Measurements from ENCODE around the gene ANKS1B.
"Not testable (repeated sequence)": the region's sequence is repeated elsewhere in the genome, so short reads cannot be mapped to it uniquely, and the experiment has no call there.

ANKS1B gene
- 0.24 to 0.42 reads per million in 2 donors for total RNA-seq

GRCh38 chr12:99984271-99985128 is at the start of gene ANKS1B:
Gene ANKS1B (minus strand): TSS chr12:99984936. CDS start chr12:99984237, 699 bp downstream.
- no peak for DNase-seq

- DNase-seq: no peak
Measured at GRCh38 chr12:100031836-100032235, 47.1 kb upstream of the ANKS1B start.

- no peak for DNase-seq
Measured at GRCh38 chr12:100027671-100028070, 42.9 kb upstream of the ANKS1B start.

GRCh38 chr12:100026241-100026640 is 41.5 kb upstream of the ANKS1B start:
- DNase-seq: no peak

GRCh38 chr12:100024974-100025555 is 40.3 kb upstream of the ANKS1B start:
- DNase-seq: no peak

GRCh38 chr12:100020370-100020769 is 35.6 kb upstream of the ANKS1B start:
- no peak for DNase-seq

- no peak for DNase-seq
Measured at GRCh38 chr12:100017056-100017455, 32.3 kb upstream of the ANKS1B start.

GRCh38 chr12:100016304-100016703 is 31.6 kb upstream of the ANKS1B start:
- DNase-seq: not testable (repeated sequence)

GRCh38 chr12:100005846-100006245 is 21.1 kb upstream of the ANKS1B start:
- not testable (repeated sequence) for DNase-seq

GRCh38 chr12:99997806-99998205 is 13.1 kb upstream of the ANKS1B start:
- DNase-seq: no peak

- no peak for DNase-seq
Measured at GRCh38 chr12:99996095-99996494, 11.4 kb upstream of the ANKS1B start.

GRCh38 chr12:99985631-99986030 is 895 bp upstream of the ANKS1B start:
- no peak for DNase-seq

- DNase-seq: no peak
Measured at GRCh38 chr12:99985129-99985570, 414 bp upstream of the ANKS1B start.

GRCh38 chr12:99983456-99984258 is 1.1 kb downstream of the ANKS1B start:
- DNase-seq: no peak

GRCh38 chr12:99981639-99982190 is 3.0 kb downstream of the ANKS1B start:
- DNase-seq: no peak

- no peak for DNase-seq
Measured at GRCh38 chr12:99979471-99979870, 5.3 kb downstream of the ANKS1B start.

- no peak for DNase-seq
Measured at GRCh38 chr12:99978152-99978551, 6.6 kb downstream of the ANKS1B start.

- DNase-seq: no peak
Measured at GRCh38 chr12:99977550-99977949, 7.2 kb downstream of the ANKS1B start.

GRCh38 chr12:99976762-99977161 is 8.0 kb downstream of the ANKS1B start:
- DNase-seq: no peak

- no peak for DNase-seq
Measured at GRCh38 chr12:99975321-99975720, 9.4 kb downstream of the ANKS1B start.

- DNase-seq: no peak
Measured at GRCh38 chr12:99974146-99974545, 10.6 kb downstream of the ANKS1B start.

GRCh38 chr12:99966429-99966828 is 18.3 kb downstream of the ANKS1B start:
- DNase-seq: no peak

GRCh38 chr12:99960311-99960710 is 24.4 kb downstream of the ANKS1B start:
- no peak for DNase-seq

Measured in T-helper 9 cell (primary cell).